Neural cell (in vitro differentiated cells): ENCODE results near the gene BCKDK. TPM values are rescaled to one million over a fixed set of nuclear protein-coding genes. Genes with fewer than 3 reads are reported as not detected.

Experiments used
- H2AFZ ChIP-seq: fragments of 200-600, 300-800 bp; sonication (generic), shearing (Covaris generic); 2 replicates; pipeline ENCODE4 v1.6.0; 2014; ENCODE audit warnings: low read depth, mild to moderate bottlenecking, antibody characterized with exemption, low read length, moderate library complexity
- H3F3A ChIP-seq: fragments of 200-600 bp; shearing (Covaris generic); 2 replicates; pipeline ENCODE4 v1.6.1; 2016; ENCODE audit warnings: mild to moderate bottlenecking, moderate library complexity, mixed read lengths, antibody characterized with exemption, low read length; ENCODE audit not compliant: insufficient read depth, poor library complexity, severe bottlenecking
- H3K27ac ChIP-seq: fragments of 200-600, 300-800 bp; sonication (generic), shearing (Covaris generic); 2 replicates; pipeline ENCODE4 v1.5.1; 2014; ENCODE audit warnings: mild to moderate bottlenecking, low read length, moderate library complexity
- H3K27me3 ChIP-seq: fragments of 300-800, 200-600 bp; sonication (generic), shearing (Covaris generic); 2 replicates; pipeline ENCODE4 v1.6.0; 2014; ENCODE audit warnings: mild to moderate bottlenecking, low read depth, low read length, moderate library complexity; ENCODE audit not compliant: insufficient read depth
- H3K36me3 ChIP-seq: fragments of 300-800, 200-600 bp; sonication (generic), shearing (Covaris generic); 2 replicates; pipeline ENCODE4 v1.5.1; 2014; ENCODE audit warnings: mild to moderate bottlenecking, antibody characterized with exemption, low read length, moderate library complexity; ENCODE audit not compliant: insufficient read depth
- H3K4me2 ChIP-seq: fragments of 300-800, 200-600 bp; sonication (generic), shearing (Covaris generic); 2 replicates; pipeline ENCODE4 v1.6.0; 2014; ENCODE audit warnings: mild to moderate bottlenecking, low read length
- H3K4me3 ChIP-seq: fragments of 300-800, 200-600 bp; sonication (generic), shearing (Covaris generic); 2 replicates; pipeline ENCODE4 v1.5.1; 2014; ENCODE audit warnings: mild to moderate bottlenecking, low read length, moderate library complexity
- H3K79me2 ChIP-seq: fragments of 200-600 bp; shearing (Covaris generic); replicated peaks from 2 replicates; pipeline ENCODE4 v1.6.0; 2014; ENCODE audit warnings: mild to moderate bottlenecking, low read length, moderate library complexity; ENCODE audit not compliant: insufficient read depth
- H3K9ac ChIP-seq: fragments of 300-800, 200-600 bp; sonication (generic), shearing (Covaris generic); 2 replicates; pipeline ENCODE4 v1.6.1; 2016; ENCODE audit warnings: mild to moderate bottlenecking, low read length, mixed read lengths
- H3K9me2 ChIP-seq: fragments of 200-600 bp; shearing (Covaris generic); 2 replicates; pipeline ENCODE4 v1.6.1; 2016; ENCODE audit warnings: mild to moderate bottlenecking, low read length, mixed read lengths; ENCODE audit not compliant: insufficient read depth
- H3K9me3 ChIP-seq: fragments of 200-600, 300-800 bp; sonication (generic), shearing (Covaris generic); 2 replicates; pipeline ENCODE4 v1.6.1; 2016; ENCODE audit warnings: mild to moderate bottlenecking, mixed run types, low read length, moderate library complexity, mixed read lengths
- H4K20me1 ChIP-seq: fragments of 200-600 bp; shearing (Covaris generic); 2 replicates; pipeline ENCODE4 v1.6.1; 2016; ENCODE audit warnings: mild to moderate bottlenecking, mixed run types; ENCODE audit not compliant: insufficient read depth
- CTCF ChIP-seq: fragments of 450-650 bp; IDR thresholded peaks from 2 replicates; pipeline ENCODE4 v1.5.1; 2014; ENCODE audit warnings: antibody characterized with exemption, mild to moderate bottlenecking, moderate library complexity; ENCODE audit not compliant: poor library complexity, severe bottlenecking
- EP300 ChIP-seq: fragments of 450-650 bp; conservative IDR thresholded peaks from 2 replicates; pipeline ENCODE4 v1.6.1; 2014; ENCODE audit warnings: antibody characterized with exemption, mild to moderate bottlenecking, moderate library complexity; ENCODE audit not compliant: poor library complexity, severe bottlenecking
- EZH2 ChIP-seq: fragments of 200-600, 300-800 bp; shearing (Covaris generic), sonication (generic); IDR thresholded peaks from 2 replicates; pipeline ENCODE4 v1.6.1; 2014; ENCODE audit warnings: antibody characterized with exemption, low read length, borderline replicate concordance, mild to moderate bottlenecking; ENCODE audit not compliant: insufficient read depth, poor library complexity, severe bottlenecking
- MXI1 ChIP-seq: fragments of 450-650 bp; conservative IDR thresholded peaks from 2 replicates; pipeline ENCODE4 v1.6.1; 2014; ENCODE audit warnings: antibody characterized with exemption, mild to moderate bottlenecking; ENCODE audit not compliant: poor library complexity, severe bottlenecking
- POLR2AphosphoS5 ChIP-seq: IDR thresholded peaks from 2 replicates; pipeline ENCODE4 v1.6.1; 2012
- RAD21 ChIP-seq: fragments of 450-650 bp; conservative IDR thresholded peaks from 2 replicates; pipeline ENCODE4 v1.6.1; 2014; ENCODE audit warnings: antibody characterized with exemption, mild to moderate bottlenecking, moderate library complexity
- REST ChIP-seq: IDR thresholded peaks from 2 replicates; pipeline ENCODE4 v1.6.1; 2012; ENCODE audit warnings: borderline replicate concordance
- SMC3 ChIP-seq: fragments of 450-650 bp; conservative IDR thresholded peaks from 2 replicates; pipeline ENCODE4 v1.6.1; 2014; ENCODE audit warnings: antibody characterized with exemption, mild to moderate bottlenecking, moderate library complexity; ENCODE audit not compliant: poor library complexity
- TAF1 ChIP-seq: IDR thresholded peaks from 2 replicates; pipeline ENCODE4 v1.6.1; 2012; ENCODE audit warnings: low read depth
- polyA minus RNA-seq: library from RNA; depleted of rRNA, polyadenylated mRNA; stranded (reverse); fragments of >200 nt; gene quantifications from 2 replicates; pipeline ENCODE4 v1.2.3, GENCODE V29; 2014
- polyA plus RNA-seq: library from polyadenylated mRNA; depleted of rRNA; stranded (reverse); fragments of >200 nt; gene quantifications from 2 replicates; pipeline ENCODE4 v1.2.3, GENCODE V29; 2014

Gene BCKDK
- polyA plus RNA-seq = 21.3 and 26.8 TPM in 2 replicates
- 18.7 and 22.0 TPM in 2 replicates for polyA minus RNA-seq

GRCh38 chr16:31108035-31108793, at the start of gene BCKDK:
Gene BCKDK, plus strand, starts transcription at chr16:31108386. Its CDS starts 838 bp downstream, at chr16:31109224.
- Histone ChIP-seq H3K9ac (peak within 1 kb of the TSS; percentile 87), H3K9me3 (no peaks in the 10 kb centered on the region), H3K9me2 (no peaks in the 10 kb centered on the region), H4K20me1 (no peaks in the 10 kb centered on the region), H3K79me2 (no peaks in the 10 kb centered on the region), H3K4me3 (peak within 1 kb of the TSS; percentile 99), H3K27me3 (no peaks in the 10 kb centered on the region), H3K27ac (peak within 1 kb of the TSS; percentile 24), H3K36me3 (no peaks in the 10 kb centered on the region), H3F3A (no peaks in the 10 kb centered on the region), H2AFZ (peak within 1 kb of the TSS; percentile 83), H3K4me2 (peak within 1 kb of the TSS; percentile 44)
- TF ChIP-seq EP300 = peak; percentile 25
- TF ChIP-seq CTCF = no peak
- peak; percentile 74 for TF ChIP-seq POLR2AphosphoS5
- TF ChIP-seq MXI1 = peak; percentile 75
- TF ChIP-seq EZH2 = no peak
- no peak for TF ChIP-seq RAD21

- no peaks in the 10 kb centered on the region for H3F3A ChIP-seq
Measured at GRCh38 chr16:31061126-31061812, 46.9 kb upstream of the BCKDK start.

More at GRCh38 chr16:31061126-31061812, 46.9 kb upstream of the BCKDK start:
- H3K4me2 ChIP-seq = no peak overlapping the region
- no peak overlapping the region for H3K27ac ChIP-seq
- H3K27me3 ChIP-seq = no peaks in the 10 kb centered on the region
- no peaks in the 10 kb centered on the region for H3K79me2 ChIP-seq
- no peak overlapping the region for H3K9ac ChIP-seq
- TF ChIP-seq CTCF (no peak), TAF1 (no peak), REST (no peak), SMC3 (no peak), EZH2 (no peak), POLR2AphosphoS5 (no peak), EP300 (no peak), MXI1 (no peak), RAD21 (no peak)
- no peaks in the 10 kb centered on the region for H4K20me1 ChIP-seq
- H2AFZ ChIP-seq = no peak overlapping the region
- no peaks in the 10 kb centered on the region for H3K9me3 ChIP-seq
- no peaks in the 10 kb centered on the region for H3K9me2 ChIP-seq
- peaks cover 7% of the 10 kb centered on the region for H3K36me3 ChIP-seq
- no peak overlapping the region for H3K4me3 ChIP-seq
